AG04449 (cell line): ENCODE data around the gene CNNM2.

ENCODE experiments used
- CTCF ChIA-PET: fragments of 350-600 bp; formaldehyde crosslinking; extraction: SDS; loops from one replicate; lab custom pipeline; 2021; ENCODE audit warnings: antibody characterized with exemption; lab: Yijun Ruan, JAX
- POLR2A ChIA-PET: fragments of 400-600, 350-600 bp; formaldehyde crosslinking; extraction: SDS; loops from one replicate; lab custom pipeline; 2020; ENCODE audit warnings: antibody characterized with exemption, inconsistent platforms; lab: Yijun Ruan, JAX
- DNase-seq: peaks from one replicate; pipeline ENCODE4 v3.0.0-alpha.2; 2010; ENCODE audit warnings: low read depth, low spot score
- H3K4me3 ChIP-seq: 2 replicates; pipeline ENCODE4 v1.5.1; 2011; ENCODE audit warnings: low read depth, mild to moderate bottlenecking, control low read depth, low read length
- CTCF ChIP-seq: IDR thresholded peaks from one replicate; pipeline ENCODE4 v1.5.1; 2011; ENCODE audit warnings: mild to moderate bottlenecking, moderate library complexity, low read length, control low read depth, inconsistent platforms; ENCODE audit not compliant: insufficient read depth; ENCODE audit errors: missing control alignments

CNNM2 gene

DNA sequence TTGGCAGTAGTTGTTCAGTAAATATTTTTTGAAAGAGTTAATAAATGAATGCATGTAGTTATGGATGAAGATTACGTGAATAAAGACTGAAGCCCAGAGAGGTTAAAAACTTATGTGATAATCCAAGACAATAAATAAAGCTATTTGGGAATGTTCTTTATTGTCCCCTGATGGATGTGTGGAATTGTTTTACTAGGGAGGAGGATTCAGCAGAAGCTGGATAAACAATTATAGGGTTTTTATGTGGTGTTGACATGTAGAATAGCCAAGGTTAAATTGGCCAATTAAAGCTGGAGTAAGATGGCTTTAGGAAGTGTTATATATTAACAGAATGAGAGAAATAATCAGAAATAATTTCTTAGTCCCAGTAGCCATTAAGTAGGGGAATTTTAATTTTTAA is 66.0 kb downstream of the CNNM2 start:
- no peak for DNase-seq
- ChIA-PET POLR2A (no interaction called here), CTCF (interaction anchor here (0.8 kb wide), 1 partner anchor 13 kb away, joined by 3 read pairs; no protein-coding TSS in a partner anchor)
- TF ChIP-seq CTCF, result no peak
- no peak overlapping the region for H3K4me3 ChIP-seq

GRCh38 chr10:102985811-102986210 is 67.7 kb downstream of the CNNM2 start:
- ChIA-PET POLR2A (no interaction called here), CTCF (no interaction called here)
- H3K4me3 ChIP-seq, result no peak overlapping the region
- no peak for DNase-seq
- no peak for TF ChIP-seq CTCF

DNA sequence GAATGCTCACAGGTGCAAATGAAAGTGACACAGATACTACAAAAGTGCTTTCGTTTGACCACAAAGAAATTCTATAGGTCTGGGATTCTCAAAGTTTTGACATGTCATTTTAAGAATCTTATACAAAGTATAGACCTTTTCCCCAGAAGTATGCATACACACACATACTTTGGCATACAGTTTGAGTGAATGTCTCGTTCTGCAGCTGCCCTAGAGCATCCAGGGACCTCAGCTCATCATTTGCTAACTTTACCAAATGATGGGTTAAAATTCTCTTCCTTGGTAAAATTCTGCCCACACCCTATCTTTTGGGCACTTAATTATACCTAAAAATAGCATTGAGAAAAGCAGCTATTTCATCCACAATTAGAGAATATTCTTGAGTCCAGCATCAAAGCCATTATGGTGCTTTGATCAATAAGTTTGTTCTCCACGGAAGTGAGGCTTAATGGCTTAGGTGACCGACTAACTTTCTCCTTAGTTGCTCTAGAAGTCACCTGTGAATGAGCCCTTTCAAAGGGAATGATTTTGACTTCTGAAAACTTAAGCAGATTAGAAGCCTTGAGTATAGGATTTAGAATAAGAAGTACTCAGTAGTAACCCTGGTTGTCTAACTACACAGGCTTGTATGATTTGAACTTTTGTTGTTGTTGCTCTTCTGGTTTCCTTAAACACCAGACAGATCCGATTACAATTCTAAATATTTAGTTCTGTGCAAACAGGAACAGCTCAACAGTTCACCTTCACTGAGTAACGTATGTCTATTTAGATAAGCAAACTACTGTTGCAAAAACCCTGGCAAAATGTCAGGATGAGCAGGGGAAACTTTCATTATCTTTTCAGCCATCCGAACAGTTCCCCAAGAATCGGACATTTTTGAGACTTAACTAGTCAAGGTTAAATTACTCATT is 70.6 kb downstream of the CNNM2 start:
- H3K4me3 ChIP-seq, result no peak overlapping the region
- no peak for TF ChIP-seq CTCF
- no peak for DNase-seq
- ChIA-PET CTCF (no interaction called here), POLR2A (no interaction called here)

DNA sequence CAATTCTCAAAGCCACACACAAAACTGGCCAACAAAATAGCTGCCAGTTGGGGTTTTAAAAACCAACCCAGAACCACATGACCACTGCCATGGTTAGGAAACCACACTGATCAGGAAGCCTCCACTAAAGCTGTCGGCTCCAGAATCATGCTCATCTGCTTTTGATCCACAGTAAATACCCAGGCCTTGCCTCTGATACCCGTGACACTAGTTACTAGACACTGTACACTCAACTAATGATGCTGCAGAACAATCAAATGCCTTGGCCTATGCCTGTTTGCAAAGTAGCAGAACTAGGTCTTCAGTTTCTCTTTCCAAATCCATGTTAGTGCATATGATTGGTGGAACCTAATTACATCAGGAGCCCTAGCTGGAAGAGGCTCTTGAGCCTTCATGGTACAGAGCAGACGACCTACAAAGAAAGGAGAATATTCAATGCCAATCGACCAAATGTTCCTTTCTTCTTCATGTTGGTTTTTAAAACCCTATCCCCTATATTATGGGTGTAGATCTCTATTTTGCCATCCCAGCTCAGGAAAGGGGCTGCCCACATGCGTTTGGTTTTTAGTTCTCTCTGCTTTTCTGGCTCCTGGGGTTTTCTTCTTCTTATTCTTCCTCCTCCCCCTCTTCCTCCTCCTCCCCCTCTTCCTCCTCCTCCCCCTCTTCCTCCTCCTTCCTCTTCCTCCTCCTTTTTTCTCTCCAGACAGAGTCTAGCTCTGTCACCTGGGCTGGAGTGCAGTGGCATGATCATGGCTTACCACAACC is 76.6 kb downstream of the CNNM2 start:
- CTCF ChIA-PET, result no interaction called here
- TF ChIP-seq CTCF, result no peak
- no peak overlapping the region for H3K4me3 ChIP-seq
- no peak for DNase-seq
- POLR2A ChIA-PET, result no interaction called here

DNA sequence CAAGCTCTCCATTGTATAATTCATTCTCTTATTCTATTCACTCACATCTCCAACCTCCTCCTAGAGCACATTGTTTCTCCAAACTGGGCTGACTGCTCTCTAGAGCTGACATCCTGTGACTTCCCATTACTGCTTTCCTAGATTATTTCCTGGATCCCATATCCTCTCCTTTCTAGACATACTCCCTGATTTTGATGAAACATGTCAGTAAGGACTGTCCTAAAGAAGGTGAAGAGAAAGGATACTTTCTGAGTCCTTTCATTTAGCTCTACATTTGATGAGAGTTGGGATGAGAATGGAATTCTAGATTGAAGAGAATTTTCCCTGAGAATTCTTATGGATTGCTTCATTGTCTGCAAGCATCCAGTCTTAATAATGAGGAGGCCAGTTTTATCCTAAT is 78.8 kb downstream of the CNNM2 start:
- CTCF ChIA-PET, result interaction anchor here (0.6 to 1.3 kb wide), 2 partner anchors 13 to 67 kb away, joined by 3 read pairs; no protein-coding TSS in a partner anchor
- H3K4me3 ChIP-seq, result no peak overlapping the region
- POLR2A ChIA-PET, result no interaction called here
- DNase-seq, result no peak
- no peak for TF ChIP-seq CTCF

DNA sequence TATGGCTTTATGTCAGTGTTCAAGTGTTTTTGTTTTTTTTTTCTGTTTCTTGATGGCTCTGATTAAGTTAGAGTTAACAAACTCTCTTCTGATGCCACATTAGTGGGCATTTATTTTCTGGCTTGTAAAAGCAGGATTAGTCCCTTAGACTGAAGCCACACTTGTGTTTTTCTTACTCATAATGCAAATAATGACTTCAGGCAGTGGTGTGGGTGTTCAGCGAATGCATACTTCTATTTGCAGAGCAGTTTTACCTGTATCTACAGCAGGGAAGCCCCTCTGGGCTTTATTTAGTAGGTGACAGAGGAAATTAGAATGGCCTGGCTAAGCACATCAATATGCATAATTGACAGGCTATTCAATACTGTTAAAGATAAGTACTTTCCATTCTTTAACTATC is 79.9 kb downstream of the CNNM2 start:
- TF ChIP-seq CTCF, result no peak
- ChIA-PET POLR2A (no interaction called here), CTCF (no interaction called here)
- no peak for DNase-seq
- no peak overlapping the region for H3K4me3 ChIP-seq
